Left lung (tissue), 10 donors: Measurements from ENCODE around the gene PRKAB2. TPM values are rescaled to one million over a fixed set of nuclear protein-coding genes. Genes with fewer than 3 reads are reported as not detected.

Experiments
- ATAC-seq: fragments of 200-7000 bp; cut with Tn5 transposase; one replicate; pipeline ENCODE4 v1.9.1; 2020; ENCODE audit warnings: moderate library complexity
- DNase-seq, 4 donors: peaks; one replicate each; pipeline ENCODE4 v3.0.0-alpha.2; 2013 to 2020
- H3K27ac ChIP-seq, 2 donors: fragments of 200-600 bp; sonication (generic) in 1 of 2; one replicate each; pipeline versions ENCODE4 v1.5.0 to v1.8.0; 2020 to 2021
- H3K27me3 ChIP-seq, 2 donors: fragments of 200-600 bp; sonication (generic) in 1 of 2; one replicate each; pipeline versions ENCODE4 v1.5.0 to v1.8.0; 2020 to 2021
- H3K36me3 ChIP-seq, 2 donors: fragments of 200-600 bp; sonication (generic) in 1 of 2; one replicate each; pipeline versions ENCODE4 v1.5.0 to v1.8.0; 2020 to 2021
- H3K4me1 ChIP-seq, 2 donors: fragments of 200-600 bp; one replicate each; pipeline ENCODE4 v1.8.0; 2021
- H3K4me3 ChIP-seq, 2 donors: fragments of 200-600 bp; sonication (generic) in 1 of 2; one replicate each; pipeline versions ENCODE4 v1.5.0 to v1.8.0; 2020 to 2021; ENCODE audit warnings: mild to moderate bottlenecking in 1 of 2
- H3K9me3 ChIP-seq, 2 donors: fragments of 200-600 bp; sonication (generic) in 1 of 2; one replicate each; pipeline versions ENCODE4 v1.5.0 to v1.8.0; 2020 to 2021
- CTCF ChIP-seq, 2 donors: fragments of 200-600 bp; sonication (generic) in 1 of 2; IDR thresholded peaks; one replicate each; pipeline versions ENCODE4 v1.5.0 to v1.8.0; 2021; ENCODE audit warnings: antibody characterized with exemption in 2 of 2
- intact Hi-C, 2 donors: fragments of 100-400 bp; cut with DNase I; formaldehyde crosslinking; loops; one replicate each; pipeline versions ENCODE4 v1.11.2 to v1.14.2; 2022
- polyA plus RNA-seq, 6 donors: library from polyadenylated mRNA; unstranded; fragments of 120-200 nt; gene quantifications; one replicate each; pipeline ENCODE4 v1.2.1, GENCODE V29; 2013; ENCODE audit not compliant: insufficient read length in 6 of 6
- total RNA-seq, 2 donors: library from RNA; stranded (reverse); fragmentation: NEBNext Ultra II Directional; extraction: Animal tissue kit (Norgen Biotek cat#: 25700); gene quantifications; one replicate each; pipeline ENCODE4 v1.2.1, GENCODE V29; 2021
- donor health status: DM: no; HTN: yes; CAD: no.
- donor health status: DM: no; HTN: no; CAD: no.

PRKAB2 gene
- total and polyA plus RNA-seq, 8 donors = 9.7 to 42.7 (median 31.3) TPM

GRCh38 chr1:147215540-147215916 lies 43.3 kb upstream of the PRKAB2 start:
- intact Hi-C loops = no loop called here
- H3K36me3 ChIP-seq = peaks cover 0 to 9% of the 10 kb centered on the region in 2 donors
- no peak for TF ChIP-seq CTCF (IDR thresholded peaks at IDR 0.05)
- no peak for ATAC-seq
- DNase-seq = no peak
- peaks cover 0 to 9% of the 10 kb centered on the region in 2 donors for H3K4me1 ChIP-seq
- no peak overlapping the region for H3K4me3 ChIP-seq
- no peaks in the 10 kb centered on the region for H3K27me3 ChIP-seq
- no peaks in the 10 kb centered on the region for H3K9me3 ChIP-seq
- H3K27ac ChIP-seq = no peak overlapping the region

GRCh38 chr1:147214842-147215539 lies 42.7 kb upstream of the PRKAB2 start:
- H3K4me3 ChIP-seq = no peak overlapping the region
- no peak for DNase-seq
- ATAC-seq = no peak
- no peaks in the 10 kb centered on the region for H3K27me3 ChIP-seq
- no peak overlapping the region for H3K27ac ChIP-seq
- peaks cover 0 to 9% of the 10 kb centered on the region in 2 donors for H3K36me3 ChIP-seq
- no peak for TF ChIP-seq CTCF (IDR thresholded peaks at IDR 0.05)
- intact Hi-C loops = no loop called here
- H3K9me3 ChIP-seq = no peaks in the 10 kb centered on the region
- peaks cover 0 to 9% of the 10 kb centered on the region in 2 donors for H3K4me1 ChIP-seq

GRCh38 chr1:147214325-147214724 lies 42.1 kb upstream of the PRKAB2 start:
- Histone ChIP-seq H3K9me3 (no peaks in the 10 kb centered on the region), H3K27ac (no peak overlapping the region), H3K4me3 (no peak overlapping the region), H3K27me3 (no peaks in the 10 kb centered on the region), H3K4me1 (peaks cover 0 to 9% of the 10 kb centered on the region in 2 donors), H3K36me3 (peaks cover 0 to 9% of the 10 kb centered on the region in 2 donors)
- DNase-seq = no peak
- TF ChIP-seq CTCF (IDR thresholded peaks at IDR 0.05) = no peak
- no peak for ATAC-seq
- intact Hi-C loops = no loop called here

GRCh38 chr1:147213271-147213670 lies 41.0 kb upstream of the PRKAB2 start:
- no peaks in the 10 kb centered on the region for H3K9me3 ChIP-seq
- TF ChIP-seq CTCF (IDR thresholded peaks at IDR 0.05) = no peak
- no peaks in the 10 kb centered on the region for H3K27me3 ChIP-seq
- no peak overlapping the region for H3K4me3 ChIP-seq
- no peak for DNase-seq
- H3K36me3 ChIP-seq = peaks cover 0 to 16% of the 10 kb centered on the region in 2 donors
- no peak for ATAC-seq
- H3K4me1 ChIP-seq = no peaks in the 10 kb centered on the region
- no peak overlapping the region for H3K27ac ChIP-seq
- intact Hi-C loops = no loop called here

- Histone ChIP-seq H3K9me3 (no peaks in the 10 kb centered on the region), H3K4me3 (no peak overlapping the region), H3K27me3 (no peaks in the 10 kb centered on the region), H3K4me1 (no peaks in the 10 kb centered on the region), H3K27ac (no peak overlapping the region), H3K36me3 (peaks cover 0 to 20% of the 10 kb centered on the region in 2 donors)
- intact Hi-C loops = no loop called here
- TF ChIP-seq CTCF (IDR thresholded peaks at IDR 0.05) = no peak
- ATAC-seq (no peak), DNase-seq (no peak)
Measured at GRCh38 chr1:147211577-147211976, 39.3 kb upstream of the PRKAB2 start.
